HepG2 (cell line): ENCODE results near the gene GNB3. TPM values are rescaled to one million over a fixed set of nuclear protein-coding genes. Genes with fewer than 3 reads are reported as not detected.

Source experiments
- ARID4A ChIP-seq: sonication (generic); formaldehyde crosslinking; IDR thresholded peaks from 2 replicates; pipeline ENCODE4 v1.5.0; 2020; ENCODE audit warnings: mild to moderate bottlenecking, missing genetic modification reagents, borderline replicate concordance
- ATF2 ChIP-seq: sonication (generic); formaldehyde crosslinking; IDR thresholded peaks from 2 replicates; pipeline ENCODE4 v1.4.0; 2020; ENCODE audit warnings: missing genetic modification reagents
- CBFB ChIP-seq: sonication (generic); formaldehyde crosslinking; IDR thresholded peaks from 2 replicates; pipeline ENCODE4 v1.4.0; 2020; ENCODE audit warnings: missing genetic modification reagents
- CREM ChIP-seq, 2 experiments: sonication (generic) in 1 of 2; formaldehyde crosslinking in 1 of 2; IDR thresholded peaks; 2 replicates each; pipeline versions ENCODE4 v1.4.0 to v1.6.1; 2016 to 2020; ENCODE audit warnings: antibody characterized with exemption in 1 of 2, mild to moderate bottlenecking in 1 of 2, missing genetic modification reagents in 1 of 2
- CSRNP1 ChIP-seq: sonication (generic); formaldehyde crosslinking; IDR thresholded peaks from 2 replicates; pipeline ENCODE4 v1.8.1; 2023; ENCODE audit warnings: mild to moderate bottlenecking, missing genetic modification reagents
- ELF4 ChIP-seq: sonication (generic); formaldehyde crosslinking; IDR thresholded peaks from 2 replicates; pipeline ENCODE4 v1.5.0; 2020; ENCODE audit warnings: missing genetic modification reagents, mild to moderate bottlenecking, moderate library complexity, borderline replicate concordance
- ESRRA ChIP-seq: sonication (generic); formaldehyde crosslinking; IDR thresholded peaks from 2 replicates; pipeline ENCODE4 v1.5.1; 2020; ENCODE audit warnings: mild to moderate bottlenecking, low read depth, missing genetic modification reagents
- FLYWCH1 ChIP-seq: sonication (generic); formaldehyde crosslinking; IDR thresholded peaks from 2 replicates; pipeline ENCODE4 v1.8.1; 2023; ENCODE audit warnings: mild to moderate bottlenecking, missing genetic modification reagents
- NR2F2 ChIP-seq: IDR thresholded peaks from 2 replicates; pipeline ENCODE4 v1.6.1; 2012; ENCODE audit warnings: low read depth, inconsistent platforms, borderline replicate concordance
- PATZ1 ChIP-seq: sonication (generic); formaldehyde crosslinking; IDR thresholded peaks from 2 replicates; pipeline ENCODE4 v1.4.0; 2020; ENCODE audit warnings: missing genetic modification reagents
- RBM22 ChIP-seq: fragments of 200-400 bp; formaldehyde crosslinking; optimal IDR thresholded peaks from 2 replicates; pipeline ENCODE3; 2017; ENCODE audit warnings: mild to moderate bottlenecking, low read length, moderate library complexity
- SAFB2 ChIP-seq: sonication (generic); formaldehyde crosslinking; IDR thresholded peaks from 2 replicates; pipeline ENCODE4 v1.5.1; 2020; ENCODE audit warnings: missing genetic modification reagents, low read depth, mild to moderate bottlenecking, borderline replicate concordance
- SMYD3 ChIP-seq: sonication (generic); formaldehyde crosslinking; IDR thresholded peaks from 2 replicates; pipeline ENCODE4 v1.8.1; 2023; ENCODE audit warnings: mild to moderate bottlenecking, missing genetic modification reagents
- SRF ChIP-seq: IDR thresholded peaks from 2 replicates; pipeline ENCODE4 v1.6.1; 2011; ENCODE audit warnings: mild to moderate bottlenecking, low read depth, low read length, moderate library complexity
- ZNF253 ChIP-seq: sonication (generic); formaldehyde crosslinking; IDR thresholded peaks from 2 replicates; pipeline ENCODE4 v1.8.0; 2022; ENCODE audit warnings: mild to moderate bottlenecking, missing genetic modification reagents, borderline replicate concordance
- ZNF468 ChIP-seq: sonication (generic); formaldehyde crosslinking; IDR thresholded peaks from 2 replicates; pipeline ENCODE4 v1.8.0; 2022; ENCODE audit warnings: mild to moderate bottlenecking, moderate library complexity, missing genetic modification reagents
- ZNF572 ChIP-seq: sonication (generic); formaldehyde crosslinking; IDR thresholded peaks from 2 replicates; pipeline ENCODE4 v1.5.1; 2020; ENCODE audit warnings: mild to moderate bottlenecking, missing genetic modification reagents
- ZNF605 ChIP-seq: sonication (generic); formaldehyde crosslinking; IDR thresholded peaks from 2 replicates; pipeline ENCODE4 v1.8.0; 2022; ENCODE audit warnings: mild to moderate bottlenecking, missing genetic modification reagents
- ZSCAN29 ChIP-seq: sonication (generic); formaldehyde crosslinking; conservative IDR thresholded peaks from 2 replicates; pipeline ENCODE4 v1.4.0; 2020; ENCODE audit warnings: mild to moderate bottlenecking, missing genetic modification reagents
- polyA plus RNA-seq, 8 experiments: library from polyadenylated mRNA; depleted of rRNA in 3 of 8; stranded (reverse) in 7 of 8; unstranded in 1 of 8; fragments of >200 nt; fragmentation: Illumina TruSeq in 4 of 8; extraction: Trizol in 4 of 8; gene quantifications; 2 replicates each; pipeline versions ENCODE4 v1.2.1 to v1.2.3, GENCODE V29; 2011 to 2016; ENCODE audit warnings: low read depth in 4 of 8, missing spikeins in 1 of 8, mixed read lengths in 1 of 8; ENCODE audit not compliant: insufficient read depth in 1 of 8
- total RNA-seq, 5 experiments: library from RNA; depleted of rRNA; stranded (reverse); fragments of >200 nt; fragmentation: Illumina TruSeq; extraction: Trizol; gene quantifications; 2 replicates each; pipeline ENCODE4 v1.2.3, GENCODE V29; 2016; ENCODE audit warnings: low read depth in 1 of 5

GNB3 gene
- total and polyA plus RNA-seq, 2 of the 13 experiments (the other 11 are each of a cell fraction or from before 2014, with no cell fraction given): 1.3 to 3.6 TPM

- TF ChIP-seq ZNF253 (CRISPR knock-in tag): no peak
- no peak; the same call in 1 of the 2 replicates for TF ChIP-seq CREM (IDR thresholded peaks at IDR 0.05)
- TF ChIP-seq CREM (CRISPR knock-in tag; IDR thresholded peaks at IDR 0.05): no peak
- TF ChIP-seq ARID4A (CRISPR knock-in tag): peak; percentile 50; the same call in 1 of the 2 replicates
- no peak for TF ChIP-seq CSRNP1 (CRISPR knock-in tag)
- no peak for TF ChIP-seq ZSCAN29
- peak; percentile 24; the same call in 1 of the 2 replicates for TF ChIP-seq ESRRA (CRISPR knock-in tag)
- no peak for TF ChIP-seq ELF4 (CRISPR knock-in tag)
- no peak for TF ChIP-seq ZNF572 (CRISPR knock-in tag)
- 0 out of 2 replicates have a peak, but pooled peaks have one; percentile 11 for TF ChIP-seq NR2F2
- no peak for TF ChIP-seq RBM22
- TF ChIP-seq ZNF468 (CRISPR knock-in tag): no peak
- TF ChIP-seq ATF2 (CRISPR knock-in tag): peak; percentile 50; the same call in 1 of the 2 replicates
- no peak for TF ChIP-seq SMYD3 (CRISPR knock-in tag)
- no peak for TF ChIP-seq PATZ1 (CRISPR knock-in tag)
- no peak for TF ChIP-seq ZNF605 (CRISPR knock-in tag)
- TF ChIP-seq CBFB (CRISPR knock-in tag): no peak
- TF ChIP-seq SAFB2 (CRISPR knock-in tag): no peak
- no peak for TF ChIP-seq SRF
- no peak for TF ChIP-seq FLYWCH1 (CRISPR knock-in tag)
Measured at GRCh38 chr12:6869049-6870021, 28.6 kb downstream of the GNB3 start (continued).
